Inferior parietal cortex (tissue), 1 donor: ENCODE measurements around the gene SENP1.
A peak's percentile ranks its signal among the peaks of the same experiment; 100 is the strongest.

Experiments
- DNase-seq: peaks from one replicate; pipeline ENCODE4 v3.0.0-alpha.2; 2016; ENCODE audit errors: extremely low spot score

SENP1 gene

GRCh38 chr12:48017921-48018617 is 87.8 kb downstream of the SENP1 start:
- DNase-seq = no peak

DNA sequence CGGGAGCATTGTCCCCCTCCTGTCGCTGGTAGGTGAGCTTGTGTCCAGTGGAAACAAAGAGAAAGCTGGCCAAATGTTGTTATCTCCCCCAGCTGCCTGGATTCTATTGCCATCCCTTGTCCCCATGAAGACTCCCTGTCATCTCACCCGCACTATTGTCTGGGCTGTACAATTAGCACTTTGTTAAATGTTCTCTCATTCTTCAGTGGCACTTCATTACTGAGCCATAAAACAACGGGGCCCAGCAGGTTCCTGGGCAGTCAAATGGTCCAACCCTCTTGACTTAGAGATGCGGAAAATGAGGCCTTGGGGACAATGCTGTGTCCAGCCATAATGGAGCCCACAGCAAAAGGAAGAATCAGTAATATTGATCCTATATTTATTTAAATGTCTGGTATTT is 88.4 kb downstream of the SENP1 start:
- DNase-seq = peak; percentile 54

DNA sequence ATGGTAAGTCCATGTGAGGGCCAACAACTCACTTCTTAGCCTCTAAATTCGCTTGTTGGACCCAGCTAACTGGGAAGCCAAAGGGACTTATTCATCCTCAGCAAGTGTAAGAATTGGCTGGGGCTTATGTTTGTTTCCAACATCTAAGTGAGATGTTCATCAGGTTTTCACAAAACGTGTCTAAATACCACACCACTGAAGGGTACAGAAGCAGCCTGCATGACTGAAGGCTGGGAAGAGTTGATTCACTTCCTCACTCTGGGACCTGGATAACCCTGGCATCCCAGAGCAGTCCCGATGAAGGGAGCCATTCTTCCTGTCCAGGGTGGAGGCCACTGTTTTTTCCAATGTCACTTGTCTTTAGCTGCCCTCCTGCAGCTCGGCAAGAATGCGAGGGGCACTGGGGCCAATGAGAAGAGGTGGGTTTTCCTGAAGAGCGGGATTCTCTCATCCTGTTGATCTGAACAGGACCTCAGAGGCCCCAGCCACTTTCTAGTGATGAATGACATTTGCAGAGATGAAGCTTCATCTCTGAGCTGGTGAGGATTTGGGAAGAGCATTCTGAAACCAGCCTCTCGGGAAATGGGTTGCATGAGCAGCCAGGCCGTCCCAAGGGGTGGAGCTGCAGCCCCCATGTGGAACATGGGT is 89.4 kb downstream of the SENP1 start:
- no peak for DNase-seq

- DNase-seq = no peak
Observed at GRCh38 chr12:48015954-48016353, 89.9 kb downstream of the SENP1 start.

DNA sequence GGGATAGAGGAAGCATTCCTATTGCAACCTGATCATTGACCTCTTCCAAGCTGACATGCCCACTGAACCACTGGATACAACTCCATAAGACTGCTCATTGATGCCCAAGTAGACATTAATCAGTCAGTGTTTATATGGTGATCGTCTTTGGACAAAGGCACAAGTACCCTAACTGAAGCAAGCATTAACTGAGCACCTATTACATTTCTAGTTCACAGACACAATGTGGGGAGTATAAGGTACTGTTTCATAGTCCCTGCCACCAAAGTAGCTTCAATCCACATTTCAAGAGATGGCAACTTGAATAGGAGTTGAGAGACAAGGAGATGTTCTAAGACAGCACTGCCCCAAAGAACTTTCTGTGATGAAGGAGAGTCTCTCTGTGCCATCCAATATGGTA is 90.8 kb downstream of the SENP1 start:
- DNase-seq = no peak

GRCh38 chr12:48013287-48013686 is 92.6 kb downstream of the SENP1 start:
- no peak for DNase-seq

DNA sequence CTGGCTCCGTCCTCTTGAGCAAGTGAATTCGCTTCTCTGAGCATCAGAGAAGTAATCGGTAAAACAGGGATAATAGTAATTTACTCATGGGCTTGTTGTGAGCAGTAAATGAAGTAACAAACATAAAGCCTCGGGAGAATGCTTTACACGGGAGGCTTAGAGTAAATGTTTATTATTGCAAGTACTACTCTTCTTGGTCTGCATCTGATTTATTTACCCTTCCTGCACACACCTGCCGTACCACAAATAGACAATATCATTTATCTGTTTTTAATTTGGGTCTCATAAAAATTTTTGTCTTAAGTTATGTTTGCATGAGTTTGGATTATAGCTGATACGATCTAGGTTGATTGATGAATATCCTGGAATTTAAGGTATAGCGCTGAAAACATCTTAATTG is 93.8 kb downstream of the SENP1 start:
- no peak for DNase-seq

DNA sequence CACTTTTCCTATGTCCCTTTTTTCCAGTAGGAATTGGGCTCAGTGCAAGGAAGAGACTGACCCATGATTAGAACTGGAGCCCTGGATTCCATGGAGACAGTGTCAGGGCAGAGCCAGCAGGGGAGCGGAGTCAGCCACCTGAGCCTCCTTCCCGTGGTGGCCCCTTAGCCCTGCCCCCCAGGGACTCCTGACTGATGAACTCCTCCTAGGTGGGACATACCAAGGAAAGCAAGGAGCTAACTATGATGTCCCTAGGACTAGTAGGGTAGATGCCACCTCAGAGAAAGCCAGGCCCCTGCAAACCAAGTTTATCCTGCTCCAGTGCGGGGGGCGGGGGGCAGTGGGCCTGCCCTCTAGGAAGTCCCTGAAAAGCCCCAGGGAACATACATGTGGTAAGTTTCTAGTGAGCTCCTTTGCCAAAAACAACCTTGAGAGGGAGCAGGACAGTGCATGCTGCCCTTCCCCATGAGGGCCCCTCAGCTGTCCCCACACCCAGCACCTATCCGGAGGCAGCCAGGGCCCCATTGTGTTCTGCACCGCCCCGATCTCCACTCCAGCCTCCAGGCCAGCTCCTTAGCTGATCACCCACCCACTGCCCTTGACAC is 95.4 kb downstream of the SENP1 start:
- no peak for DNase-seq

GRCh38 chr12:48009471-48009870 is 96.4 kb downstream of the SENP1 start:
- no peak for DNase-seq

DNA sequence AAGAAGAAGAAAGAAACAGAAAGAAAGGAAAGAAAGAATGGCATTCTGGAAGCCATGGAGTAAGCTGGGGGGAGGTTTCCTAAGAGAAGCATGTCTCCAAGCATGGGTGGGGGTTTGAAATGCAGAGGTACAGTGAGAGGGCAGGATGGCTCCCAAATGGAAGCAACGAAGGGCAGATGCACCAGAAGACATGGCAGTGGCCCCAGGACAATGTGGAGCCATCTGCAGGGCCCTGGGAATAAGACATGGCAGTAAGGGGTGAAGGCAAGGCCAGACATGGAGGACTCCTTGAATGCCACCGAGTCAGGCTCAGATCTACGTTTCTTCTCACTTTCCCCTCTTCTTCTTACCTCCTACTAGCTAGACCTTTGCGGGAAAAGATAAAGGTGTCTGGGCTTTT is 96.9 kb downstream of the SENP1 start:
- no peak for DNase-seq

DNA sequence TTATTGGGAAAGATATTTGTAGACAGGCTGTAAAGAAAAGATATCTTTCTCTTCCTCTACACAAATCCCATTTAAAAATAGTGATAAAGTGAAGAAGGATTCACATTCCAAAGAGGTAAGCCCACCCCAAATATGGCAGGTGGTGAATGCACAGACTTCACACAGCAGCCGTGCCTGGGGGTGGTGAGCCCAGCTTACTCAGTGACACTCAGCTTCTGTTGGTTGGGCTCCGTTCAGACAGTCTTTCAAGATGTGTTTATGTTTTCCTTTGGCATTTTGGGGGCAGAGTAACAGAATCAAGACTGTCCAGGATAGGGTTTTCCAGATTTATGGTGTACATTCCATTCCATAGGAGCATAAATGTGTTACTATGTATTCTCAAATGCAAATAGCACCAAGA is 97.5 kb downstream of the SENP1 start:
- DNase-seq = no peak

DNA sequence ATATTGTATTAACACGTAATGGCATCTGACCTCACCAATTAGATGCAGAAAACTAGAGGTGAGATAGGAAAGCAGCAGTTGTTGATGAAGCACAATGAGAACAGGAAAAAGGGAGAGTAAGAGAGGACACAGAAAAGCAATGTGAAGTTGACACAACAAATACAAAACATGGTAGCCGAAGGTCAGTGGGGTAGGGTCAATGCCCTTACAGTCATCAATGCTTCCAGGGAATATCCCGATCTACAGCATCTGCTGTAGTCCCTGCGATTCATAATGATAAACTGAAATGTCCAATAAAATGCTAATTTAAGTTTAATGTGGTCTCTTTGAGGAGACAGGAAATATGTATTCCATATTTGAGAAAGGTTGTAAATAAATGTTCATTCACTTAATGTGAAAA is 98.7 kb downstream of the SENP1 start:
- DNase-seq = no peak

DNA sequence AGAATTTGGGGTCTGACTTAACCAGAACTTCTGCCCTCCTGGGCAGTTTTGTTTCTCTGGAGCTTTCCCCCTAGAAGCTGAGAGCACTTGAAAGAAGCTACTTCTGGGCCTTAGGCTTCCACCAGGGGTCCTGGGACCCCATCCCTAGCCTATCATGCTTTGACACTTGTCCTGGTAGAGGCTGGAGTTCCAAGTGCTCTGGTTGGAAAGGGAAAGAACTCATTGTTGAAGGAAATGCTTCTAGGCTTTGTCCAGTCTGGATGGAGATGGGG is 100.2 kb downstream of the SENP1 start:
- DNase-seq = no peak

GRCh38 chr12:48005001-48005749 is 100.7 kb downstream of the SENP1 start:
- no peak for DNase-seq

DNA sequence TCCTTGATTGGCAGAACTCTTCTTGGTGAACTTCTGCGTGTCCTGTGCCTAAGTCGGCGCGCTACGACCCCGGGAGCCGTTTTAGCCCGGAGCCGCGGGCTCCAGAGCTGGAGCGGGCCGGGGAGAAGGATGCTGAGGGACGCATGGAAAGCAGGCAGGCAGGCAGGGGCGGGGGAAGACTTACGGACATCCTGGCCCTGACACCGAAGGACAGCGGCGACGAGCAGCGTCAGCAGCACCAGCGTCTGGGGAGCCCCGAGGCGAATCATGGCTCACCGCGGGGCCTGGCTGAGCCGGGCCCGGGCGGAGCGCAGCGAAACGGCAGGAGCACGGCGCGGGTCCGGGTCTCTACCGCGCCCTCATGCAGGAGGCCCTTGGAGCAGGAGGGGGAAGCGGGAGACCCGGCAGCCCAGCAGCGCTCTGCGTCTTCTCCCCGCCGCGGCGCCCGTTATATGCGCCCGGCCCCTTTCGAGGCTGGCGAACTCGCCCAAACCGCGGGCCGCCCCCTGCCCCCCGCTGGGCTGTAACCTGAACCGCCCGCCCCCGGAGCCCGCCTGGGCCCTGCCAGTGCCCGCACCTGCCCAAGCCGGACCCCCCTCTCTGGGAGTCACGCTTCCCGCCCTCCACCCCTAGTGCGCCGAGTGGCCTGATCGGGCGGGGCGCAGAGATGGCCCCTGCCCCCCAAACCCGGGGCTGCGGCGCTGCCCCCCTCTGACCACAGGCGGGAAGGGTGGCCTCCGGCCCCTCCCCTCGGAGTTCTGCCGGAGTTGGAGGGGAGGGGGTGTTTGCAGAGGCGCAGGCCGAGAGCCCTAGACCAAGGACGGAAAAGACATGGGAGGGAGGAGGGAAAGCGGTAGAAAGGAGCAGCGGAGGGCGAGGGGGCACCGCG is 101.6 kb downstream of the SENP1 start, which contains the start of gene COL2A1:
TSS of gene COL2A1 (minus strand) at position 424 of the 889 bp plus-strand sequence. CDS start at position 269, 155 bp downstream.
- no peak for DNase-seq

DNA sequence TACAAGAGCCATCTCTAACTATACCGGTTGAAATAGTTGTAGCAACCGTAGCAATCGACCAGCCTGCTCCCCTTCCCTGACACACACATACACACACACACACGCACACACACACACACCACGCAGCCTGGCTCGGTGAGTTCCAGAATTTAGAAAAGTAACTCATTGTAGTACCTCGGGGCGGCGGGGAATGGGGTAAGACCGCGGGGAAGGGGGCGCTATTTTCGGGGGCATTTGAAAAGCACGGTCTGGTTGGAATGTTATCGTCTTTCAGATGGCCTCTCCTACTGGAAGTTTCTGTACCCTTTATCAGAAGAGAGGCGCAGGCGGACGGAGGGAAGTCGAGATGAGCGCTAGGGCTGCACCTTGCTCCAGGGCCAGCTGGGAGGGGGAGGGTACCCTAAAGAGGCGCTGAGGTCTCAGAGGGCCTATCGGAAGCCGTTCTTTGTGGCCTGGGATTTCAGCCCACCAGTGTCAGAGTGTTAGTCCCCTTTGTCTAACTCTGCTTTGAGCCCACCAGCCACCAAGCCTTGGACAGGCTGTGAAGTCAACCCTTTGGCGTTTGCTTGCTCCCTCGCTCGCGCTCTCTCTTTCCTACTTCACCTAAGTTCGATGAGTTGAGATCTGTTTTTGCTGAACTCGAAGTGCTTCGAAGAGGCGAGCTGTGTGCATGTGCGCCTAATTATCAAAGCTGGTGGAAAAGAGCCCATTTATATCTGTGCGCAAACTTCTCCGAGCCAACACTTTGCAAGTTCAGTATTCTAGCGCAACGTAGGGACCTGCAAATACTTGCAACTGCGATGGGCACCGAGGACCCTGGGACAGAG is 102.4 kb downstream of the SENP1 start:
- DNase-seq = no peak

GRCh38 chr12:48002773-48003218 is 103.1 kb downstream of the SENP1 start:
- DNase-seq = no peak

DNA sequence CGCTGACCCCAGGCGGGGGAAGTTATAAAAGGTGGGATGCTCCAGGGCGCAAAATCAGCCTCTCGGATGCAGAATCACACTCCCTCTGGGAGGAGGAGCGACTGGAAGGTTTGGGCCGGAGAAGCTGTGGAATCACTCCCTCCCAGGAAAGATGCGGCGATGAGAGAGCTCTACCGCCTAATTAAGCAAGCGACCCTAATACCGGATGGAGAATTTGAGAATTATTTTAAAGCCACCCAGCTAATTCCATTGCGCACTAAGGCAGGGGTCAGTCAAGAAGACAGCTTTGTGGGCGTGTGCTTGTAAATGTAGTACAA is 103.5 kb downstream of the SENP1 start:
- DNase-seq = no peak

- no peak for DNase-seq
Observed at GRCh38 chr12:48001505-48002413, 104.1 kb downstream of the SENP1 start.
